Heart left ventricle (tissue), 13 donors: ENCODE data around the gene PRSS33.

Experiments used
- POLR2A ChIP-seq, 2 donors: fragments of 450-650 bp; IDR thresholded peaks; one replicate each; pipeline ENCODE4 v1.6.1; 2017; ENCODE audit warnings: antibody characterized with exemption in 2 of 2, mild to moderate bottlenecking in 2 of 2, moderate library complexity in 2 of 2
- TF ChIP-seq, protein P1 (sequence below), 12 donors: fragments of 200-600 bp; sonication (generic) in 4 of 12; IDR thresholded peaks; one replicate each; pipeline versions ENCODE4 v1.5.0 to v1.8.0; 2018 to 2022; ENCODE audit warnings: antibody characterized with exemption in 12 of 12, mild to moderate bottlenecking in 5 of 12
- donor health status: ischemic (EF 13 %, LVEDD 7.1; RV severe dilation, severe dysfunction).
- donor health status: DM: no; HTN: yes; CAD: no.
- donor health status: DM: no; HTN: no; CAD: no.
- donor health status: ischemic (EF 25% LVEDD 6.9; RV normal size, moderate dysfunction).
- donor health status: ischemic (EF 25% LVEDD 5.7; RV mildly dilated, moderate dysfunction).
- donor health status: ischemic (EF 35%, LVEDD 5.7; RV mildly dilated, moderate dysfunction).
- donor health status: nonischemic (EF 11% LVEDD 7.7; RV severe dilation, severe dysfunction).
- donor health status: DM: yes; HTN: yes; CAD: no.
- donor health status: PGD.
- donor health status: ischemic (EF 29% LVEDD 5.4; RV normal size, mild dysfunction).
- donor health status: nonischemic (EF 23%, LVEDD 6.1; RV moderate dilation, normal function).

DNA sequence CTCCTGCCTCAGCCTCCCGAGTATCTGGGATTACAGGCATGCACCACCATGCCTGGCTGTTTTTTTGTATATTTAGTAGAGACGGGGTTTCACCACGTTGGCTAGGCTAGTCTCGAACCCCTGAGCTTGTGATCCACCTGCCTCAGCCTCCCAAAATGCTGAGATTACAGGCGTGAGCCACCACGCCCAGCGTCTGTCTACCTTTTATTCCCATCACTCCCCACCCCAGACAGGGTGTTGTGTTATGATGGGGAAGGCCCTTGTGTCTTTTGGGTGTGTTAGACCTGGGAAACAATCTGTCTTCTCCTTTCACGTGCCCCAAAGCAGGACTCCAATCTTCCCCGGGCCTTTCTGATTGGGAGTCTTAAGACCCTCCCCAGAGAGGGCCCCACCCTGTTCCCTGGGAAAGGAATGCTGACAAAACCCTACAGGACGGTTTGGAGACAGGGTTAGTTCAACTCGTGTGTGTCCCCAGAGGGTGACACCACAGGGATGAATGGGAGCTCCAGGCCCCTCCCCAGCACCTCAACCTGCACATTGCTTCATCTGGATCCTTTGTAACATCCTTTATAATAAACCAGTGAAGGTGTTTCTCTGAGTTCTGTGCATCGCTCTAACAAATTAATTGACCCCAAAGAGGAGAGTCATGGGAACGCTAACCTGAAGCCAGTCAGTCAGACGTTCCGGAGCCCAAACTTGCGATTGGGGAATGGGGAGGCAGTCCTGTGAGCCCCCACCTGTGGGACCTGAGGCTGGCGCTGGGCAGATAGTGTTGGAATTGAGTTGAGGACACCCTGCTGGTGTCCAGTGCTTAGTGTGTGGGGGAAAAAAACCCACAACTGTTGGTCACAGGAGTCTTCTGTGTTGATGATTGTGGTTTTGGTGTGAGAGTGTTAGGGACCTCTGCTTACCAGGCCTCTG is 7.1 kb downstream of the PRSS33 start:
- no peak for TF ChIP-seq POLR2A (IDR thresholded peaks at IDR 0.05)
- TF ChIP-seq, protein P1, sequence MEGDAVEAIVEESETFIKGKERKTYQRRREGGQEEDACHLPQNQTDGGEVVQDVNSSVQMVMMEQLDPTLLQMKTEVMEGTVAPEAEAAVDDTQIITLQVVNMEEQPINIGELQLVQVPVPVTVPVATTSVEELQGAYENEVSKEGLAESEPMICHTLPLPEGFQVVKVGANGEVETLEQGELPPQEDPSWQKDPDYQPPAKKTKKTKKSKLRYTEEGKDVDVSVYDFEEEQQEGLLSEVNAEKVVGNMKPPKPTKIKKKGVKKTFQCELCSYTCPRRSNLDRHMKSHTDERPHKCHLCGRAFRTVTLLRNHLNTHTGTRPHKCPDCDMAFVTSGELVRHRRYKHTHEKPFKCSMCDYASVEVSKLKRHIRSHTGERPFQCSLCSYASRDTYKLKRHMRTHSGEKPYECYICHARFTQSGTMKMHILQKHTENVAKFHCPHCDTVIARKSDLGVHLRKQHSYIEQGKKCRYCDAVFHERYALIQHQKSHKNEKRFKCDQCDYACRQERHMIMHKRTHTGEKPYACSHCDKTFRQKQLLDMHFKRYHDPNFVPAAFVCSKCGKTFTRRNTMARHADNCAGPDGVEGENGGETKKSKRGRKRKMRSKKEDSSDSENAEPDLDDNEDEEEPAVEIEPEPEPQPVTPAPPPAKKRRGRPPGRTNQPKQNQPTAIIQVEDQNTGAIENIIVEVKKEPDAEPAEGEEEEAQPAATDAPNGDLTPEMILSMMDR (IDR thresholded peaks at IDR 0.05), result no peak
